ENCODE data around the gene PDE1C.

Gene PDE1C

DNA sequence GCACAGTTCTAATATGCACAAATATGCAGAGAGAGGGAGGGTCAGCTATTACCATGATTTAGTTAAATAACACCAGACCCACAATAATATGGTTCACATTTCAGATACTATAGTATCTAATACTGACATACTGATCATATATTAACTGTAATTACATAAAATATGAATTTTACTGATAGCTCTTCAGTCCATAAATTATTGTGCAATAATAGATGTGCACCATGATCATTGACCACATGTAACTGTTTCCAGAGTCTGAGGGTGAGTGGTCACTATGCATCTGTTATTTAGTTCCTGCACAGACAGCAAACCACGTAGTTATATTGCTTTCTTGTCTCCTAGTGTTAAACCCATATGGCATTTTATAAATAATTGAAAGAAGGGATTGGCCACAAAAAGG, 353.9 kb downstream of the PDE1C start:
- TF ChIP-seq, protein P1, sequence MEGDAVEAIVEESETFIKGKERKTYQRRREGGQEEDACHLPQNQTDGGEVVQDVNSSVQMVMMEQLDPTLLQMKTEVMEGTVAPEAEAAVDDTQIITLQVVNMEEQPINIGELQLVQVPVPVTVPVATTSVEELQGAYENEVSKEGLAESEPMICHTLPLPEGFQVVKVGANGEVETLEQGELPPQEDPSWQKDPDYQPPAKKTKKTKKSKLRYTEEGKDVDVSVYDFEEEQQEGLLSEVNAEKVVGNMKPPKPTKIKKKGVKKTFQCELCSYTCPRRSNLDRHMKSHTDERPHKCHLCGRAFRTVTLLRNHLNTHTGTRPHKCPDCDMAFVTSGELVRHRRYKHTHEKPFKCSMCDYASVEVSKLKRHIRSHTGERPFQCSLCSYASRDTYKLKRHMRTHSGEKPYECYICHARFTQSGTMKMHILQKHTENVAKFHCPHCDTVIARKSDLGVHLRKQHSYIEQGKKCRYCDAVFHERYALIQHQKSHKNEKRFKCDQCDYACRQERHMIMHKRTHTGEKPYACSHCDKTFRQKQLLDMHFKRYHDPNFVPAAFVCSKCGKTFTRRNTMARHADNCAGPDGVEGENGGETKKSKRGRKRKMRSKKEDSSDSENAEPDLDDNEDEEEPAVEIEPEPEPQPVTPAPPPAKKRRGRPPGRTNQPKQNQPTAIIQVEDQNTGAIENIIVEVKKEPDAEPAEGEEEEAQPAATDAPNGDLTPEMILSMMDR (IDR thresholded peaks at IDR 0.05; ENCODE audit: low read depth, low read length), result no peak
- DNase-seq (ENCODE audit: extremely low read depth, low read depth), result no peak

DNA sequence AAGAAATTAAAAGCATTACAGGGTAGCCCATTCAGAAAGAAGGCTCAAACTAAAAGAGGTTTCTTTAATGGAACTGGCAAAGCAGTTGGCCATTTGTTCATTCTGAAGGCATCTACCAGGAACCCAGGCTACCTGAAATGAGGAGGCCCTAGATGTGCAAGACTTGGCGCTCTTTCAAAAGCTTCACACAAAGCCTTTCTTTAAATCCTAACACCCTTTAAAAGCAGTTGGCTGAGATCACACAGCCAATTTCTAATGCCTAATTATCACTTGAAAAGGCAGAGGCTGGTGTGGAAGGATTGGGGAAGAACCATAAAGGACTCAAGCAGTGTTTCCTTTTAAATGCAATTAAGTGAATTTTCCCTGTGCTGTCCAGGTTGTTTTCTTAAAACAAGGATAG, 360.0 kb downstream of the PDE1C start:
- TF ChIP-seq, protein P1 (IDR thresholded peaks at IDR 0.05; ENCODE audit: low read depth, low read length), result no peak
- no peak for DNase-seq (ENCODE audit: extremely low read depth, low read depth)

DNA sequence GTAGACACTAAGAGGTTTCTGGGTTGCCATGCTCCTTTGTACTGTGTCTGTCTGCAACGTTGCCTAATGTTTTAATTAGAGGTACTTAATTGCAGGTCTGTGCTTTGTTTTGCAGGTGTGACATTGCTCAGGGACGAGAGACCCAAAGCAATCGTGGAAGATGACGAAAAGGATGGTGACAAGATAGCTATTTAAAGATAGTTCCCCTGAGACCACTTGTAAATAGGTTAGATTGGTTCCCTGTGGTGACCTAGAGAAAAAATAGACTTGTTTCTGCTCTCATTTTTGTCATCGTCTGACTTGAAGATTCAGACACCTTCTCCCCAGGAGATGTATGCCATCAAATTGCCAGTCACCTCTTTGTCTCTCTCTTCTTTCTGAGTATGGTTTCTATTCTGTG, 363.1 kb downstream of the PDE1C start:
- TF ChIP-seq, protein P1 (IDR thresholded peaks at IDR 0.05; ENCODE audit: low read depth, low read length), result no peak
- no peak for DNase-seq (ENCODE audit: extremely low read depth, low read depth)

DNA sequence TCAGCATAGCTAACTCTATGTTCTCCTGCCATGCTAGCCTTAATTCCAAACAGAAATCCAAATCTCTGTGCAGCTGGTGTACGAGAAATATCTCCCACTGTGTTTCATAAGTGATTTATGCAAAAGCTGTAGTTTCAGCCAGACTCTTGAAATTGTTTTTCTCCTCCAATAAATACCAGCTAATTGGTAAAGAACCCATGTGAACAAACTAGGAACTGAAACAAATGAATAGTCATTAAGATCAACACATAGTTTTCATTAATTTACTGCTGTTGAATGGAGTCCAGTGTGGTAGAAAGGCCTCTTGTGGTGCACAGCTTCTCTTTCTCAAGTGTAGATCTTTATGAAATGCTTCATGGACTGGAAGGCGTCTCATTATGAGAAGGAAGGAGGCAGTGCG, 364.8 kb downstream of the PDE1C start:
- TF ChIP-seq, protein P1 (IDR thresholded peaks at IDR 0.05; ENCODE audit: low read depth, low read length), result no peak
- DNase-seq (ENCODE audit: extremely low read depth, low read depth), result no peak

DNA sequence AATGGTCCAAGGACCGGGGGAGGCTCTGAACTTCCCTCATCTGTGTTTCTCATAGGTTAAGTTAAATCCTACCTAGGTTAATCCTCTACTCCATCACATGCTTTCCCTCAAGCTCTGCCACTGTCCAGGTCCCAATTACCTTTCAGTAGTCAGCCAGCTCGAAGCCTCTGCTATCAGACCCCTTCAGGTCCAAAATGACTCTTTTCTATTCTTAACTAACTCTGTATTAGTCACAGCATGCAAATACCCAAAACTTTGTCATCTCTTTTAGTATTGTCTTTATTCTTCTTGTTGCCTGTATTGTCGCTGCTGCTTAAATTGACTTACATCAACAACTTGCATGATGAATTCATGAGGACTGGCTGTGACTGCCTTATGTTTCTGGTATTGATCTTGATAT, 367.9 kb downstream of the PDE1C start:
- TF ChIP-seq, protein P1 (IDR thresholded peaks at IDR 0.05; ENCODE audit: low read depth, low read length), result no peak
- no peak for DNase-seq (ENCODE audit: extremely low read depth, low read depth)

Data from AG09319 (cell line).